GM12892 (cell line): Measurements from ENCODE around the gene MRPL16.

Experiments used
- POLR2A ChIP-seq: IDR thresholded peaks from 2 replicates; pipeline ENCODE4 v1.6.1; 2011; ENCODE audit warnings: low read depth, low read length, control low read depth
- POLR2AphosphoS5 ChIP-seq: IDR thresholded peaks from 2 replicates; pipeline ENCODE4 v1.6.1; 2011; ENCODE audit warnings: low read depth, low read length, control low read depth
- TAF1 ChIP-seq: IDR thresholded peaks from 2 replicates; pipeline ENCODE4 v1.6.1; 2011; ENCODE audit warnings: low read depth, mild to moderate bottlenecking, control low read depth, low read length, borderline replicate concordance

DNA sequence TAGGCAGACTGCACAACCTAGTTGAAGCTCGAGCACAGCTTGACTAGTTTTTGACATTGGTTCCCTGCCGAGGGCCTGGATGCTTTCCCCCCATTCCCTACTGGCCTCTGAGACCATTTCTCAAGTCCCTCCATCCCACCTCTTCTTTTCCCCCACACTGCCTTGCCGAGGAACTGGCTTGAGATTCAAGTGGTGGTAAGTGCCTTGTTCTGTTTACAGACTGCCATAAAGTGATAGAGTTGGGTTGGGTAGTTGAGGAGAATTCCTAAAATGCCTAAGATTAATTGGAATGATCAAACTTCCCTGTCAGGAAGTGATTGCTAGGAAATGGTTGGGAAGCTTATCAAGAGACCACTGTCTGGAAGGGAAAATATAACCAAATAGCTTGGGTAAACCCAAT is 16.2 kb downstream of the MRPL16 start:
- TF ChIP-seq POLR2A (no peak), POLR2AphosphoS5 (no peak), TAF1 (no peak)
